ENCODE measurements around the gene BRSK1. TPM values are rescaled to one million over a fixed set of nuclear protein-coding genes. Genes with fewer than 3 reads are reported as not detected.

Gene BRSK1
- total RNA-seq, 1 donor from 2014 or later: 24.1 TPM

DNA sequence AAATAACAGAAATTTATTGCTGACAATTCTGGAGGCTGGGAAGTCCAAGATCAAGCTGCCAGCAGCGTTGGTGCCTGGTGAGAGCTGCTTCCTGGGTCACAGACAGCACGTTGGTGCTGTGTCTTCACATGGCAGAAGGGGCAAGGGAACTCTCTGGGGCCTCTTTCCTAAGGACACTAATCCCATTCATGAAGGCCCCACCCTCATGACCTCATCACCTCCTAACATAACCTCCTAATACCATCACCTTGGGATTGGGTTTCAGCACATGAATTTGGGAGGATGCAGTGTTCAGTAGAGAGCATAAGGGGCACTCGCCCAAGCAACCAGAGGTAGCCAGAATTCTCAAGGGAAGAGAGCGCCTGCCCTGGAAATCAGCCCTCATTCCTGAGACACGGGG lies 25.7 kb downstream of the BRSK1 start:
- H4K20me1 ChIP-seq (ENCODE audit: low read depth): peaks cover 2% of the 10 kb centered on the region
- DNase-seq (ENCODE audit: low spot score): no peak
- H3K27me3 Mint-ChIP-seq (ENCODE audit: insufficient read depth, low read depth): peaks cover 7% of the 10 kb centered on the region
- H3F3A ChIP-seq (ENCODE audit: low read depth): peaks cover 13% of the 10 kb centered on the region
- no peak for TF ChIP-seq CTCF (IDR thresholded peaks at IDR 0.05)
- no peak for TF ChIP-seq EZH2 (IDR thresholded peaks at IDR 0.05)
- TF ChIP-seq EZH2phosphoT487 (IDR thresholded peaks at IDR 0.05): no peak
- no peaks in the 10 kb centered on the region for H3K27me3 ChIP-seq
- H3K27ac ChIP-seq: no peak overlapping the region
- H3K79me2 ChIP-seq (ENCODE audit: low read depth): no peaks in the 10 kb centered on the region
- H3K4me3 ChIP-seq: no peak overlapping the region
- no peak overlapping the region for H3K4me3 Mint-ChIP-seq
- H3K9ac ChIP-seq: no peak overlapping the region
- H3K4me1 ChIP-seq: no peaks in the 10 kb centered on the region
- H3K9me3 ChIP-seq (ENCODE audit: low read depth): no peaks in the 10 kb centered on the region
- H2AFZ ChIP-seq (replicated peaks): no peak overlapping the region
- no peak overlapping the region for H3K27ac Mint-ChIP-seq
- peaks cover 2% of the 10 kb centered on the region for H3K9me3 Mint-ChIP-seq
- H3K36me3 Mint-ChIP-seq: peaks cover 36% of the 10 kb centered on the region
- peaks cover 15% of the 10 kb centered on the region for H3K4me1 Mint-ChIP-seq
- H3K36me3 ChIP-seq: no peaks in the 10 kb centered on the region
- H3K4me2 ChIP-seq: no peak overlapping the region

GRCh38 chr19:55310498-55310897 lies 26.7 kb downstream of the BRSK1 start:
- H3K27ac ChIP-seq: no peak overlapping the region
- H3K79me2 ChIP-seq (ENCODE audit: low read depth): no peaks in the 10 kb centered on the region
- H3K9me3 Mint-ChIP-seq: peaks cover 2% of the 10 kb centered on the region
- no peaks in the 10 kb centered on the region for H3K36me3 ChIP-seq
- H3K36me3 Mint-ChIP-seq: peaks cover 34% of the 10 kb centered on the region
- peaks cover 10% of the 10 kb centered on the region for H3K27me3 Mint-ChIP-seq (ENCODE audit: insufficient read depth, low read depth)
- TF ChIP-seq EZH2 (IDR thresholded peaks at IDR 0.05): no peak
- no peak for TF ChIP-seq EZH2phosphoT487 (IDR thresholded peaks at IDR 0.05)
- no peak for TF ChIP-seq CTCF (IDR thresholded peaks at IDR 0.05)
- H3F3A ChIP-seq (ENCODE audit: low read depth): peaks cover 10% of the 10 kb centered on the region
- no peaks in the 10 kb centered on the region for H3K27me3 ChIP-seq
- H3K4me3 Mint-ChIP-seq: peak overlapping the region; percentile 7
- no peak overlapping the region for H3K4me2 ChIP-seq
- H3K4me1 ChIP-seq: no peaks in the 10 kb centered on the region
- H3K4me3 ChIP-seq: no peak overlapping the region
- no peak for DNase-seq (ENCODE audit: low spot score)
- no peaks in the 10 kb centered on the region for H4K20me1 ChIP-seq (ENCODE audit: low read depth)
- H3K9me3 ChIP-seq (ENCODE audit: low read depth): no peaks in the 10 kb centered on the region
- H2AFZ ChIP-seq (replicated peaks): no peak overlapping the region
- H3K9ac ChIP-seq: no peak overlapping the region
- peaks cover 15% of the 10 kb centered on the region for H3K4me1 Mint-ChIP-seq
- H3K27ac Mint-ChIP-seq: peak overlapping the region; percentile 40

DNA sequence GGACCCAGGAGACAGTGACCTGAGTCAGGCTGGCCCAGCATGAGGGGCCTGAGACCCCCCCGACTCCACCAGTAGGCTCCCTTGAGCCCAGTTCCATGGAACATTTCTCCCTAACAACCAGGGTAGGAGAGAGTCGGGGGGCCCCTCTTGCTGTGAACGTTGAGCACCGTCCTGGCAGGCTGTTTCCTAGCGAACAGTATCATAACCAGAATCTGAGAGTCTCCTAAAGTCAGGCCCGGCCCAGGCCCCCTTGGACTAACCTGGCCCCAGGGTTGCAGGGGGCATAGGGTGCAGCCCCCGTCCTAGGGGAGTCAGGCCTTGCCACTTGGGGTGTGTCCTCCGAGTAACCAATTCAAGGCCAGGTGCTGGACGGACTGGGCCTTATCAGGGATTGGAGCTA lies 27.6 kb downstream of the BRSK1 start:
- Histone ChIP-seq H3F3A (ENCODE audit: low read depth) (peaks cover 10% of the 10 kb centered on the region), H4K20me1 (ENCODE audit: low read depth) (no peaks in the 10 kb centered on the region), H3K4me2 (no peak overlapping the region), H2AFZ (replicated peaks) (no peak overlapping the region), H3K27me3 (no peaks in the 10 kb centered on the region), H3K79me2 (ENCODE audit: low read depth) (no peaks in the 10 kb centered on the region), H3K27ac (no peak overlapping the region), H3K9ac (no peak overlapping the region), H3K9me3 (ENCODE audit: low read depth) (no peaks in the 10 kb centered on the region), H3K4me1 (no peaks in the 10 kb centered on the region), H3K36me3 (no peaks in the 10 kb centered on the region), H3K4me3 (no peak overlapping the region)
- H3K27me3 Mint-ChIP-seq (ENCODE audit: insufficient read depth, low read depth): peaks cover 10% of the 10 kb centered on the region
- no peak for DNase-seq (ENCODE audit: low spot score)
- H3K27ac Mint-ChIP-seq: no peak overlapping the region
- peaks cover 27% of the 10 kb centered on the region for H3K36me3 Mint-ChIP-seq
- TF ChIP-seq CTCF (IDR thresholded peaks at IDR 0.05) (no peak), EZH2phosphoT487 (IDR thresholded peaks at IDR 0.05) (no peak)
- H3K9me3 Mint-ChIP-seq: peaks cover 2% of the 10 kb centered on the region
- H3K4me1 Mint-ChIP-seq: peaks cover 15% of the 10 kb centered on the region
- H3K4me3 Mint-ChIP-seq: no peak overlapping the region

All from neural progenitor cell (in vitro differentiated cells).